DMS114 treated with DMSO at 0.1 percent for 48 hours (cell line): Measurements from ENCODE around the gene TPSD1.
"Not testable (repeated sequence)": the region's sequence is repeated elsewhere in the genome, so short reads cannot be mapped to it uniquely, and the experiment has no call there.

Source experiments
- DNase-seq: peaks from one replicate; lab custom pipeline; 2025; ENCODE audit not compliant: unreplicated experiment; lab: John Stamatoyannopoulos, UW

Gene TPSD1

GRCh38 chr16:1220841-1221627 lies 34.8 kb upstream of the TPSD1 start:
- DNase-seq = no peak

GRCh38 chr16:1221628-1222552 lies 34.0 kb upstream of the TPSD1 start:
- no peak for DNase-seq

- DNase-seq = no peak
These were observed 33.1 kb upstream of the TPSD1 start for GRCh38 chr16:1222553-1223354.

GRCh38 chr16:1223355-1224214 lies 32.3 kb upstream of the TPSD1 start:
- no peak for DNase-seq

- no peak for DNase-seq
These were observed 31.3 kb upstream of the TPSD1 start for GRCh38 chr16:1224558-1224957.

GRCh38 chr16:1225051-1225451 lies 30.8 kb upstream of the TPSD1 start, which contains the start of gene TPSG1:
Gene TPSG1 (minus strand): TSS chr16:1225268. CDS start chr16:1225252, 16 bp downstream.
- no peak for DNase-seq

- not testable (repeated sequence) for DNase-seq
These were observed 30.0 kb upstream of the TPSD1 start for GRCh38 chr16:1225728-1226311.

- DNase-seq = not testable (repeated sequence)
These were observed 29.2 kb upstream of the TPSD1 start for GRCh38 chr16:1226692-1227091.

GRCh38 chr16:1228227-1228626 lies 27.6 kb upstream of the TPSD1 start:
- DNase-seq = not testable (repeated sequence)

- DNase-seq = not testable (repeated sequence)
These were observed 26.4 kb upstream of the TPSD1 start for GRCh38 chr16:1229476-1229875.

- not testable (repeated sequence) for DNase-seq
These were observed 25.8 kb upstream of the TPSD1 start, which contains the start of gene TPSB2 for GRCh38 chr16:1230084-1230470. Gene TPSB2 (minus strand): TSS chr16:1230184. CDS start chr16:1229951, 233 bp downstream.

- DNase-seq = not testable (repeated sequence)
These were observed 25.2 kb upstream of the TPSD1 start for GRCh38 chr16:1230471-1231212.

- DNase-seq = not testable (repeated sequence)
These were observed 24.6 kb upstream of the TPSD1 start for GRCh38 chr16:1231301-1231700.

GRCh38 chr16:1232049-1232748 lies 23.7 kb upstream of the TPSD1 start:
- not testable (repeated sequence) for DNase-seq

- not testable (repeated sequence) for DNase-seq
These were observed 19.2 kb upstream of the TPSD1 start for GRCh38 chr16:1236659-1237058.

- no peak for DNase-seq
These were observed 17.9 kb upstream of the TPSD1 start for GRCh38 chr16:1237990-1238389.

GRCh38 chr16:1238909-1239308 lies 17.0 kb upstream of the TPSD1 start:
- not testable (repeated sequence) for DNase-seq

- not testable (repeated sequence) for DNase-seq
These were observed 16.3 kb upstream of the TPSD1 start for GRCh38 chr16:1239575-1239974.
